Inflammatory macrophage (primary cell): ENCODE data around the gene SCYGR8.

Experiments used
- DNase-seq, 2 donors: peaks; one replicate each; pipeline ENCODE4 v3.0.0-alpha.2; 2020 to 2022

Gene SCYGR8

GRCh38 chr2:227761740-227762476 is 16.2 kb downstream of the SCYGR8 start:
- no peak for DNase-seq

GRCh38 chr2:227765788-227766372 is 20.2 kb downstream of the SCYGR8 start:
- DNase-seq = no peak

GRCh38 chr2:227766373-227766883 is 20.7 kb downstream of the SCYGR8 start:
- peak; percentile 56 to 63 for DNase-seq

GRCh38 chr2:227767830-227768229 is 22.1 kb downstream of the SCYGR8 start:
- DNase-seq = no peak

GRCh38 chr2:227772197-227772661 is 26.5 kb downstream of the SCYGR8 start:
- DNase-seq = no peak

GRCh38 chr2:227772932-227773331 is 27.2 kb downstream of the SCYGR8 start:
- DNase-seq = no peak

GRCh38 chr2:227774011-227774624 is 28.4 kb downstream of the SCYGR8 start:
- peak; percentile 34 to 35 for DNase-seq

GRCh38 chr2:227774895-227775842 is 29.5 kb downstream of the SCYGR8 start:
- no peak for DNase-seq

- DNase-seq = no peak
These were observed 35.4 kb downstream of the SCYGR8 start for GRCh38 chr2:227780981-227781615.

- no peak for DNase-seq
These were observed 36.1 kb downstream of the SCYGR8 start for GRCh38 chr2:227781841-227782240.

- DNase-seq = no peak
These were observed 37.1 kb downstream of the SCYGR8 start for GRCh38 chr2:227782804-227783203.

- DNase-seq = peak; percentile 79 to 81
These were observed 37.9 kb downstream of the SCYGR8 start for GRCh38 chr2:227783404-227784138.

- DNase-seq = no peak
These were observed 39.6 kb downstream of the SCYGR8 start for GRCh38 chr2:227785293-227785692.

GRCh38 chr2:227788561-227789018 is 42.9 kb downstream of the SCYGR8 start:
- no peak for DNase-seq

GRCh38 chr2:227789803-227790202 is 44.1 kb downstream of the SCYGR8 start:
- no peak for DNase-seq

GRCh38 chr2:227793148-227793712 is 47.5 kb downstream of the SCYGR8 start:
- DNase-seq = no peak
